ENCODE data around the gene IFNA7.
"Not testable (repeated sequence)": the region's sequence is repeated elsewhere in the genome, so short reads cannot be mapped to it uniquely, and the experiment has no call there.

GRCh38 chr9:21194867-21195776 is 6.9 kb downstream of the IFNA7 start:
- TF ChIP-seq CTCF, POLR2A (IDR thresholded peaks at IDR 0.05): not testable (repeated sequence)
